HL-60 (cell line): ENCODE measurements around the gene LYSMD3.
A peak's percentile ranks its signal among the peaks of the same experiment; 100 is the strongest.

Experiments used
- DNase-seq, 2 experiments: peaks; one replicate each; pipeline ENCODE4 v3.0.0-alpha.2; 2010 to 2020; ENCODE audit warnings: low read depth in 1 of 2, low spot score in 1 of 2
- H3K27ac ChIP-seq: fragments of 250-450 bp; sonication (Bioruptor Pico); replicated peaks from 2 replicates; pipeline ENCODE4 v1.5.1; 2020; ENCODE audit warnings: mild to moderate bottlenecking, moderate library complexity
- H3K27me3 ChIP-seq: fragments of 250-450 bp; sonication (Bioruptor Pico); 2 replicates; pipeline ENCODE4 v1.5.1; 2021; ENCODE audit warnings: mild to moderate bottlenecking, moderate library complexity; ENCODE audit not compliant: insufficient read depth, poor library complexity, severe bottlenecking
- H3K4me3 ChIP-seq: replicated peaks from 2 replicates; pipeline ENCODE4 v1.5.1; 2011; ENCODE audit warnings: mild to moderate bottlenecking, control low read depth, low read length; ENCODE audit not compliant: insufficient read depth
- GABPA ChIP-seq: IDR thresholded peaks from 2 replicates; pipeline ENCODE4 v1.6.1; 2012; ENCODE audit warnings: low read depth
- POLR2AphosphoS5 ChIP-seq: IDR thresholded peaks from 2 replicates; pipeline ENCODE4 v1.6.1; 2012; ENCODE audit warnings: low read depth
- SPI1 ChIP-seq: IDR thresholded peaks from 2 replicates; pipeline ENCODE4 v1.6.1; 2012; ENCODE audit warnings: low read depth, mild to moderate bottlenecking, borderline replicate concordance
- TF ChIP-seq, protein P1 (sequence below): IDR thresholded peaks from 2 replicates; pipeline ENCODE4 v1.6.1; 2012; ENCODE audit warnings: low read depth; ENCODE audit not compliant: insufficient replicate concordance
- TF ChIP-seq, protein P2 (sequence below): IDR thresholded peaks from one replicate; pipeline ENCODE4 v1.5.1; 2011; ENCODE audit warnings: low read length, control low read depth, inconsistent platforms; ENCODE audit not compliant: insufficient read depth

The LYSMD3 gene

DNA sequence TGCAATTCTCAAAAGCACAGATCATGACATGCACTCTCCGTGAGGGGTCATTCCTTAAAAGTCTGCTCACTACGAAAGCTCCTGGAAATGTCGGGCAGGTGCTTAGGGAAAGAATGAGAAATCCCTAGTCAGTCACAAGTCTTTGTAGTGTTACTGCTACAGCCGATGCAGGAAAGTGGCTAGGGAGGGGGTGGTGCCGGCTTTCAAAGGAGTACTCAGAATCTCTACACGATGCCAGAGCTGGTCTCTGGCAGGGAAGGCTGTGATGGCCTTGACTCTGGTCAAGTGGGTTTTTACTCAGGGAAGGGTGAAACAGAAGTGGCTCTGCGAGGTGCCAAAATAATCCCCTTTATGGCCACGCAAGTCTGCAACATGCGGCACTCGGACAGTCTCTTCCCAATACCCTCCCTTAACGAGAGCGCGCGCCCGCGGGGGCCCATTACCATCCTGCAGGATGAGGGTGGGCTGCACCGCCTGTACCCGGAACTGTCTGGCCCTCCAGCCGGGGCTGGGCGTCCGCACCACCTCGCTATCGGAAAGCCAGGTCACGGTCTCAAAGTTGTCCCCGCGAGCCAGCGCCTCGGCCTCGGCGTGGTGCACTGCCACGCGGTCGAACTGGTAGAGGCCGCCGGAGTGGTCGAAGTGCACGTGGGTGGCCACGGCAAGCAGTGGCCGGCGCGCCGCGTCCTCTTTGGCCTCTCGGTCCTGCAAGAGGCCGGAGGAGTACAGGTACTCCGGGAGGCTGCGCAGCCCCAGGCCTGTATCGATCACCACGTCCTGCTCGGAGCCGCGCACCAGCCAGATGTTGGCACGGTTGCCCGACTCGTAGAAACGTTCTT lies 55.8 kb downstream of the LYSMD3 start:
- Histone ChIP-seq H3K4me3 (peak overlapping the region; percentile 70), H3K27ac (peak overlapping the region; percentile 89), H3K27me3 (no peaks in the 10 kb centered on the region)
- DNase-seq: peak in 1 of 2 experiments; percentile 4
- TF ChIP-seq, protein P1, sequence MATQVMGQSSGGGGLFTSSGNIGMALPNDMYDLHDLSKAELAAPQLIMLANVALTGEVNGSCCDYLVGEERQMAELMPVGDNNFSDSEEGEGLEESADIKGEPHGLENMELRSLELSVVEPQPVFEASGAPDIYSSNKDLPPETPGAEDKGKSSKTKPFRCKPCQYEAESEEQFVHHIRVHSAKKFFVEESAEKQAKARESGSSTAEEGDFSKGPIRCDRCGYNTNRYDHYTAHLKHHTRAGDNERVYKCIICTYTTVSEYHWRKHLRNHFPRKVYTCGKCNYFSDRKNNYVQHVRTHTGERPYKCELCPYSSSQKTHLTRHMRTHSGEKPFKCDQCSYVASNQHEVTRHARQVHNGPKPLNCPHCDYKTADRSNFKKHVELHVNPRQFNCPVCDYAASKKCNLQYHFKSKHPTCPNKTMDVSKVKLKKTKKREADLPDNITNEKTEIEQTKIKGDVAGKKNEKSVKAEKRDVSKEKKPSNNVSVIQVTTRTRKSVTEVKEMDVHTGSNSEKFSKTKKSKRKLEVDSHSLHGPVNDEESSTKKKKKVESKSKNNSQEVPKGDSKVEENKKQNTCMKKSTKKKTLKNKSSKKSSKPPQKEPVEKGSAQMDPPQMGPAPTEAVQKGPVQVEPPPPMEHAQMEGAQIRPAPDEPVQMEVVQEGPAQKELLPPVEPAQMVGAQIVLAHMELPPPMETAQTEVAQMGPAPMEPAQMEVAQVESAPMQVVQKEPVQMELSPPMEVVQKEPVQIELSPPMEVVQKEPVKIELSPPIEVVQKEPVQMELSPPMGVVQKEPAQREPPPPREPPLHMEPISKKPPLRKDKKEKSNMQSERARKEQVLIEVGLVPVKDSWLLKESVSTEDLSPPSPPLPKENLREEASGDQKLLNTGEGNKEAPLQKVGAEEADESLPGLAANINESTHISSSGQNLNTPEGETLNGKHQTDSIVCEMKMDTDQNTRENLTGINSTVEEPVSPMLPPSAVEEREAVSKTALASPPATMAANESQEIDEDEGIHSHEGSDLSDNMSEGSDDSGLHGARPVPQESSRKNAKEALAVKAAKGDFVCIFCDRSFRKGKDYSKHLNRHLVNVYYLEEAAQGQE: no peak
- no peak for TF ChIP-seq POLR2AphosphoS5
- no peak for TF ChIP-seq GABPA
- TF ChIP-seq, protein P2, sequence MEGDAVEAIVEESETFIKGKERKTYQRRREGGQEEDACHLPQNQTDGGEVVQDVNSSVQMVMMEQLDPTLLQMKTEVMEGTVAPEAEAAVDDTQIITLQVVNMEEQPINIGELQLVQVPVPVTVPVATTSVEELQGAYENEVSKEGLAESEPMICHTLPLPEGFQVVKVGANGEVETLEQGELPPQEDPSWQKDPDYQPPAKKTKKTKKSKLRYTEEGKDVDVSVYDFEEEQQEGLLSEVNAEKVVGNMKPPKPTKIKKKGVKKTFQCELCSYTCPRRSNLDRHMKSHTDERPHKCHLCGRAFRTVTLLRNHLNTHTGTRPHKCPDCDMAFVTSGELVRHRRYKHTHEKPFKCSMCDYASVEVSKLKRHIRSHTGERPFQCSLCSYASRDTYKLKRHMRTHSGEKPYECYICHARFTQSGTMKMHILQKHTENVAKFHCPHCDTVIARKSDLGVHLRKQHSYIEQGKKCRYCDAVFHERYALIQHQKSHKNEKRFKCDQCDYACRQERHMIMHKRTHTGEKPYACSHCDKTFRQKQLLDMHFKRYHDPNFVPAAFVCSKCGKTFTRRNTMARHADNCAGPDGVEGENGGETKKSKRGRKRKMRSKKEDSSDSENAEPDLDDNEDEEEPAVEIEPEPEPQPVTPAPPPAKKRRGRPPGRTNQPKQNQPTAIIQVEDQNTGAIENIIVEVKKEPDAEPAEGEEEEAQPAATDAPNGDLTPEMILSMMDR: no peak
- no peak for TF ChIP-seq SPI1

DNA sequence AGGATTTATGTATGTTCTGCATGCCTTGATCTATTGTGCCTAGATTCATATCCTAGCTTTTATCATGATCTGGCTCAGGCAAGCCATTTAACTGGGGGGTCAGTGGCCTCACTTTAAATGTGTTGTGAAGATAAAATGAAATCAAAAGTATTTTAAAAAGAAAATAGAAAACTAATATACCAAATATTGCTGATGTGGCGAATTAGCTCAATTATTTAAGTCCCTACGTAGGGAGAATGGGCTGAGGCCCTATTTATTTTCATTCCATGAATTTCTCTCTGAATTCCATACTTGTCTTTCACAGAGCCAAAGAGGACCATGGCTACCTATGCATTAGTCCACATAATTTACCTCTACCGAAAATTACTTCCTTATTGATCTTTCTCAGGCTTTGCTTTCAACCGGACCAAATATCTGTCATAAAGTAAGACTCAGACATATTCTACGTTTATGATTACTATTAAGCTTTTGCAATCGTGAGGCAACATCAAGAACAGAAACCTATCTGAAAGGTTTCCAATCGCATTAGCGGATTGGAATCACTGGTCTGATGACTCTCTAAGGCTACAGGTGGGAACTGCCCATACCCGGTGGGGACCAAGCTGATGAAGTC lies 56.5 kb downstream of the LYSMD3 start:
- no peaks in the 10 kb centered on the region for H3K27me3 ChIP-seq
- peak overlapping the region; percentile 70 for H3K4me3 ChIP-seq
- peak overlapping the region; percentile 89 for H3K27ac ChIP-seq
- DNase-seq: no peak
- TF ChIP-seq, protein P1: no peak
- TF ChIP-seq SPI1 (no peak), GABPA (no peak), POLR2AphosphoS5 (no peak)
- TF ChIP-seq, protein P2: no peak
